GM21367 (cell line): ENCODE measurements around the gene MRO.
"Not testable (repeated sequence)": the region's sequence is repeated elsewhere in the genome, so short reads cannot be mapped to it uniquely, and the experiment has no call there.

ENCODE experiments used
- ATAC-seq: cut with Tn5 transposase; IDR thresholded peaks from one replicate; pipeline ENCODE4 v1.9.1; 2021; ENCODE audit not compliant: unreplicated experiment

Gene MRO

DNA sequence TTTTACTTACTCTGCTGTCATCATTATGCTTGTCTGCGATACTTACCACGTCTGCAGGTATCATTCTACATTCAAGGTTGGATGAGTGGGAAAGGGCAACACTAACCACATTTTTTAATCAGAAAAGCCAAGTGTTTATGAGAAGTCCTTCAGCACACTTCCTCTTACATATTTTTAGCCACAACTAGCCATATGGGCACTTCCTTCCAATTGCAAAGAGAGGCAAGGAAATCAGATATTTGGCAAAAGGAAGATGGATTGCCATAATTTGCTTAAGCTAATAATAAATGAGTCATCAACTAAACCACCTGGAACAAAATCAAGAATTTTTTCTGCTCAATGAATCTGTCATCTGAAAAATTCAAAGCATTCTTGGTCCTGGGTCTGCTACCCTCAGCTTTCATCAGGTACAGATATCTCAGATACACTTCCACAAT, 16.7 kb upstream of the MRO start:
- ATAC-seq = no peak

DNA sequence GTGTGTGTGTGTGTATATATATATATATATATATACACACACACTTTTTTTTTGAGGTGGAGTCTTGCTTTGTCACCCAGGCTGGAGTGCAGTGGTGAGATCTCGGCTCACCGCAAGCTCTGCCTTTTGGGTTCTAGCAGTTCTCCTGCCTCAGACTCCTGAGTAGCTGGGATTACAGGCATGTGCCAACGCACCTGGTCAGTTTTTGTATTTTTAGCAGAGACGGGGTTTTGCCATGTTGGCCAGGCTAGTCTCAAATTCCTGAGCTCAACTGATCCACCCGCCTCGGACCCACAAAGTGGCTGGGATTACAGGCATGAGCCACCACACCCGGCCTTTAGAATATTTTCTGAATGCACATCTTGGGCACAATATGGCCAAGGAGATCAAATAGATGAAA, 13.7 kb upstream of the MRO start:
- not testable (repeated sequence) for ATAC-seq

DNA sequence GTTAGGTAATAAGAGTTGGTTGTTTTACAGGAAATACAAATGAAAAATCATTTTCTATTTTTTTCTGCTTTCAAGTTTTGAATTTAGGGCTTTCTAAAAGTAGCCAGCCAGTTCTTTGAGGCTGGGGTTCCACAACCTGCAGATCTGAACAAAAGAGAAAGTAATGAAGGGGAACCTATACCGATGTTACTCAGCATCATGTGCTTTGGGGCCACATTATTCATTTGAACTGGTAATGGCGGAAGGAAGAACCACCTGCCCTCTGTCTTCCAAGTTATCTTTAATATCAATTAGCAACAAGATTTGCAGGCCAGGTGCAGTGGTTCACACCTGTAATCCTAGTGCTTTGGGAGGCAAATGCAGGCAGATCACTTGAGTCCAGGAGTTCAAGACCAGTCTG, 12.9 kb upstream of the MRO start:
- ATAC-seq = peak; percentile 69

DNA sequence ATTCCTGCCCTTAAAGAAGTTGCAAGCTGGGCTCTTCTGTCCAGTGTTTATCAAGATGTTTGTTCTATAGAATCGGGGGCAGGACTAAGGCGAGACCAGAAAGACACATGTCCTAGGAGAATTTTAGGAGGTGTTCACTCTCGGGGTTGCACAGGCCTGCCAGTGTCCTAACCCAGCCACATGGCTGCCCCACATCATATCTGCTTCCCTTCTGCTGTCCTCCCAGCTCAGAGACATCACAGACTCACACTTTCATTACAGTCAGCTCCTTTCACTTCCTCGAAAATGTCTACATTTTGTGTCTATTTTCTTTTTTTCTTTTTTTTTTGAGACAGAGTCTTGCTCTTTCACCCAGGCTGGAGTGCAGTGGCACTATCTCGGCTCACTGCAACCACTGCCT, 10.7 kb upstream of the MRO start:
- ATAC-seq = no peak

DNA sequence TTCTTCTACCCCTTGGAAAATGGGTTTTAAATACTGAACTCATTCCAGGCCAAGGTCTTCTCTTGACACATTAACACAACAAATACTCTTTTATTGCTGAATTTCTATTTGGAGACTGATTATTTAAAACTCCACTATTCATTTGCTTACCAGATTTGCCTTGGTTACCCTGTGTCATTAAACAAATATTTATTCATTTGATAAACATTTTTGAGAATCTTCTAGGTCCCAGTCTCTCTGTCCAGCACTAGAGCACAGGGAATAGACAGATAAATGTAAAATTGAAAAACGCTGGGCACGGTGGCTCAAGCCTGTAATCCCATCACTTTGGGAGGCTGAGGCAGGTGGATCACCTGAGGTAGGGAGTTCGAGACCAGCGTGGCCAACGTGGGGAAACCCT, 9.8 kb upstream of the MRO start:
- ATAC-seq = no peak

DNA sequence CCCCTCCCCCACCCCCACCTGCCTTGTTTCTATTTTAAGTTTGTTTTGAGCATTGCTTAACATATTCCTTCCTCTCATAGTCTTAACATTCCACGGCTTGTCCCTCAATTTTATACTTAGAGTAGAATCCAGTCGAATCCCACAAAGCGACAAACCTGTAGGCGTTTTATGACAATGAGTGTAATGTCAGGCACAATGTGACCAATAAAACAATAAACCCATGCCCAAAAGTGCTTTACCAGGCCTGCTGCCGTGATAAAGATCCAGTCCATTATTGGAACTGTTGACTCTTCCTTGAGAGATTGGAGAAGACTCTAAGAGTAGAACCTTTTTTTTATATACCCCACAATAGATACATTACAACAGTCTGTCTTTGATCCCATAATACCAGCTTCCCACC, 6.2 kb upstream of the MRO start:
- no peak for ATAC-seq

DNA sequence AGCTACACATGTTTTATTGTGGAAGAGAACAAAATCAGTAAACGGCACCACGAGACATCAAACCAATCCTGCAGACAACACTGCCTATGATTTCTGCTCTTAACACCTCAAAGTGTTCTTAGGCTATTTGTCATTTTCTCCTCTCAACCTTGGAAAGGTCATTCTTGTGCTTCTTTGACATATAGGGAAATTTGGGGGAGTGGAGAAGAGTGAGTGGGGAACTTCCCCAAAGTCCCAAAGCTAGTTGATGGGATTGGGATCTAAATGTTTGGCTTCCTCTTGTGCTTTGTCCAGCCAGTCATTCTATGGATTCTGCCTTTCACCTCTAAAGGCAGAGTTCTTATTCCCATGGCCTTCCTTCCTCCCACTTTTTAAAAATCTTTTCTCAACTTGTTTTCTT, 5.8 kb upstream of the MRO start:
- ATAC-seq = no peak

DNA sequence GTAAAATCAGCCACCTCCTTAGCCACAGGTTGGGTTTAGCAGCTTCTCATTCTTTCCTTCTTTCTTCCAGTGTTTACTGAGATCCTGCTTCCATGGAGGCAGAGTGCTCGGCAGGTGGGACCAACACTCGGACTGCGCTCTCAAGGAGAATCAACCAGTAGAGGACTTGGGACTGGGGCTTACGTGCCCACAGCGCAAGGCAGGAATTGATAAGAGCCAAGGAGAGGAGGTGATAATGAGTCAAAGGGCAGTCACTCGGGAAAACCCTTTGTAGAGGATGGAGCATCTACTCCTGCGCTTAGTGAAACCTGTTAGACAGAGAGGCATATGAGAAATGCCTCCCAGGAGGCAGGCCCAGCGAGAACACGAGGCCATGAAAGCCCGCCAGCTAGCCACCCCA, 2.9 kb upstream of the MRO start:
- no peak for ATAC-seq

DNA sequence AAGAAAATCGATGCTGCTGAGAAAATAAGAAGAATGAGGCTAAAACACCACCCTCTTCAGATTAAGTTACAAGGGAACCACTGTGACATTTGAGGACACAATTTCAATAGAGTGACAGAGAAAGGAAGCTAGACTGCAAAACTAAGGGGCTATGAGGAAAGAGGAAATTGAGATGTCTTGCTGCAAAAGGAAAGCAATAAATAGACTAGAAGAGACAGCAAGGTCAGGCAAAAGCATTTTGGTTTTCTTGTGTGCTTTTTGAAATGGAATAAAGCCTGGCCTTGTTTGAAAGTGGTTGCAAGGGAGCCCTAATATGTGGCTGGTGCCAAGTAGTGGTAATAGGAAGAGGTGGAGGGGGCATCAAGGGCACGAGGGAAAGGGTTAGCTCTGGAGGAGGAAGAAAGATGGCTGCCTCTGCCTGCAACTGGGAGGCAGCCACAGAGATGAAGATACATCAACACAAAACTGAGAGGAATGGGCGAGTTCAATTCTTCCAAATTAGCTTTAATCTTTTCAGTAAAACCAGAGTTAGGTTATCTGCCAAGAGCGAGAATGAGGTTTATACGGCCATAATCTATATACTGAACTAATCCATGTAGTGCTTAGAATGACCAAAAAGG, 1.2 kb upstream of the MRO start:
- no peak for ATAC-seq

DNA sequence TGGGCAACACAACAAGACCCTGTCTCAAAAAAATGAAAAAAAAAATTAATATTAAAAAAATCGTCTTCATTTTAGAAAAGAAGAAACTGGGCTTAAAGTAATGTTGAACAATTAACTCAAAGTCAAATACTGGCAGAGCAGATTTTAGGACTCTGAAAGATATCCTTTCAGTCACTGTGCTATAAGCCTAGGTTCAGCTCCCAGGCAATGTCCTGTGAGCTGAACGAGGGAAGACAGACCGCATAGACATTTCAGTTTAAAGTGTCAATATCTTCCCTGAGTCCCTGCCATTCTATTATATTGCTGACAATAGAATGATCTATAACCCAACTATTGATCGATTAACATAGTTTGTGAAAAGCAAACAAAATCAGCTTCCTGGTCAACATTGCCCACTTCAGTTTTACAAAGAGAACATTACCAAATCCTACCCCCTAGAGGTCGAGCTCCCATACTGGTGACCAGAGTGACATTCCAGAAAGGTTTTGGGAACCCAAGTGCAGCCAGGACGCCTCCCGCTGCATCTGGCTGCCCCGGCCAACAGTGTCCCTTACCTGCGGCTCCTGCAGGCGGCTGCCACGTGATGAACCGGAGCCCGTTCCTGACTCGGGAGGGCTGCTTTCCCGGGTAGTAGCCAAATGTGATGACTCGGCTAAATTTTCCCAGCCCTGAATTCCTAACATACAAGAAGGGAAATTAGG, 639 bp downstream of the MRO start:
- no peak for ATAC-seq

DNA sequence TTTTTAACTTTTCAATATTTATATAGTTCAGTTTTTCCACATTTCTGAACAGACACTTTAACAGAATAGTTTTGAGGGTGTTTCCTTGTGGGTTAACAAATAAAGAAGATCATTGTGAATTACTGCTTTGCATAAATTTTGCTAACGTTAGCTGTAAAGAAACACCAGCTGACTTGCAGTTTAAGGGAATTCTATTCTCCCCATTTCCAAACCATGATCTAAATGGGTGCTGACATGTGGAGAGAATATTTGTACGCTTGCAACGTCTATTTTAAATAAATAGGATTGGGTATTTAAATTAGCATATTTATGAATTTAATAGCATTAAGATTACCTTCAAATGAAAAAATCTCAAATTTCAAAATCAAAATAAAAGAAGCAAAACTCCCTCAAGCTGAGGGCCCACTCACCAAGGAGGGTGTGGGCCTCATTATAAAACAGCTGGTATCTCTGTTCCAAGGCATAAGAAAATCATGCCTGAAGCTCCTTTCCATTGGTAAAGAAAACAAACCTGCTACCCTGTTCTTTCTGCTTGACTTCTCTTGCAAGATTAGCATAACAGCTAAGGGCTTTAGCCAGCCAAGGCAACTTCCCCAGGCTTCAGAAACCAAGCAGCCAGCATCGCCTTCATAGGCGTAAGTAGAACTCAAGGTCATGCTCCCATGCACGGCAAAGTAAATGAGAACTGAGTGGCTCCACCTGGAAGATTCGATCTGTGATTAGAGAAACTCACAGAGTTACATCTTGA, 3.2 kb downstream of the MRO start:
- ATAC-seq = peak; percentile 43

DNA sequence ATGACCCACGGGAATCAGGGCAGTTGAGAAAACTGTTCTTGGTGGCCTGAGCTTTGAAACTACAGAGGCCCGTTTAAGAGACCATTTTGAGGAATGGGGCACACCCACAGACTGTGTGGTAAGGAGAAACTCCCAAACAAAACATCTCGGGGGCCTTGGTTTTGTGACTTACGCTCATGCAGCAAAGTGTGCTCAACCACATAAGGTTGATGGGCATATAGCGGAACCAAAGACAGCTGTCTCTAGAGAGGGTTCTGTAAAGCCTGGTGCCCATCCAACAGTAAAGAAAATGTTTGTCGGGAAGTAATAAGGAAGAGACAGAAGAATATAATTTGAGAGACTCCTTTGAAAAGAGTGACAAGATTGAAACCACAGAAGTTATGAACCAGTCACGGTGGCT, 5.4 kb downstream of the MRO start:
- ATAC-seq = no peak

DNA sequence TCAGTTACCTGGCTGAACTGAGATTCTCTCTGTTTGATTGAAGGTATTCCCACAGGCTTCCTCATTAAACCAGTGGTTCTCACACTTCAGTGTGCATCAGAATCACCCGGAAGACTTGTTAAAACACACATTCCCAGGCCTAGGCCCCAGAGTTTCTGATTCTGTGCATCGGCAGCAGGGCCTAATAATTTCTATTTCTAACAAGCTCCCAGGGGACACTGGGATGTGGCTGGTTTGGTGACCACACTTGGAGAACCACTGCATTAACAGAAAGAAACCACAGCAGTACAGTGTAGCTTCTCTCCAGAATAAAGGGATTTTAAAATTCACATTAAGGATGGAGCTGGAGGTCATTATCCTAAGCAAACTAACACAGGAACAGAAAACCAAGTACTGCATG, 6.5 kb downstream of the MRO start:
- no peak for ATAC-seq

DNA sequence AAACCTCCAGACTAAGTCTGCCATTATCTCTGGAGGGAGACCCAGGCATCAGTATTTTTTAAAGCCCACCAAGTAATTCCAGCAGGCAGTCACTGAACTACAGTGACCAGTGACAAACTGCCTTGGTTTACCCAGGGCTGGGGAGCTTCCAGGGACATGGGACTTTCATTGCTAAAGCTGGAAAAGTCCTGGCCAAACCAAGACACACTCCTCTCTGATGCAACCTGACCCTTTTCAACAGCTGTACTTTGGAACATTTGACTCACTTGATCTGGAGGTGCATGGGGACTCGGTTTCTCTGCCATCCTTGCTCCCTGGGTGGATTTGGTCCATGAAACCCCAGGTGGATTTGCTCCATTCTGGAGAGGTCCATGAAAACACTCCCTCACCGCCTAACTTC, 7.0 kb downstream of the MRO start:
- no peak for ATAC-seq

DNA sequence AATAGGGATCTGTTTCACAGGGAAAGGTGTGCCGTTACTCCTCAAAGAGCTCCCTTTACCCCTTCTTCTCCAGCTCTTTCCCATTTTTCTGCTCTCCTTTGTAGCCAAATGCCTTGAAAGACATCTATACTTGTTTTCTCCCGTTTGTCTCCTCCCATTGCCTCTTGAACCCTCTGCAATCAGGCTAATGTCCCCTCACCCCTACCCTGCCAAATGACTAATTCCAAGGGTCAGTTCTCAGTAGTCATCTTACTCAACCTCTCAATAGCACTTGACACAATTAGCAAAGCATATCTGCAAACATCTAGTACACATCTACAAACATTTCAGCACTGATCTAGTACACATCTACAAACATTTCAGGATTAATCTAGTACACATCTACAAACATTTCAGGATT, 12.6 kb downstream of the MRO start:
- ATAC-seq = no peak

DNA sequence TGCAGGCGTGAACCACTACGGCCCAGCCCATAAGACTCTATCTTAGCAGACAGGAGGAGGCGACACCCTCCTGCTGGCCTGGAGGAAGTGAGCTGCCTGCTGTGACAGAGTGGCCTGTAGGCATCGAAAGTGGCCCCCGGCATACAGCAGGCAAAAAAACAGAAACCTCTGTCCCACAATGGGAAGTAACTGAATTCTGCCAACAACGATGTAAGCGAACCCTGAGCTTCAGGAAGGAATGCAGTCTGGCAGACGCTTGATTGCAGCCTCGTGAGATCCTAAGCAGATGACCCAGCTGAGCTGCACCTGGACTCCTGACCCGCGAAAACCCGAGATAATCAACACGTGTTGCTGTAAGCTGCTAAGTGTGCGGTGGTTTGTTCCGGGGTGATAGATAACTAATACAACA, 13.6 kb downstream of the MRO start:
- peak; percentile 68 for ATAC-seq

DNA sequence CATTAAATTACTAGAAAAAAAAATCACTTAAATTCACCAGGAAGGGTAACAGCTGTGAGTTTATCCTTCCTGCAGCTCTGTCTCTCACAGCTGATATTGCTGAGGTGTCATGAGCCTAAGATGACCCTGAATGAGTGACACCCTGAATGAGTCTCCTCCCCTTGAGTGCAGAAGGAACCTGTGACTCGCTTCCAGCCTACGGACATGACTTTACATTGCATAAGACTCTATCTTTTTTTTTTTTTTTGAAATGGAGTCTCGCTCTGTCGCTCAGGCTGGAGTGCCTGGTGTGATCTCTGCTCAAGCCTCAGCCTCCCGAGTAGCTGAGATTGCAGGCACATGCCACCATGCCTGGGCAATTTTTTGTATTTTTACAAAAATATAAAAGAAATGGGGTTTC, 14.1 kb downstream of the MRO start:
- no peak for ATAC-seq

DNA sequence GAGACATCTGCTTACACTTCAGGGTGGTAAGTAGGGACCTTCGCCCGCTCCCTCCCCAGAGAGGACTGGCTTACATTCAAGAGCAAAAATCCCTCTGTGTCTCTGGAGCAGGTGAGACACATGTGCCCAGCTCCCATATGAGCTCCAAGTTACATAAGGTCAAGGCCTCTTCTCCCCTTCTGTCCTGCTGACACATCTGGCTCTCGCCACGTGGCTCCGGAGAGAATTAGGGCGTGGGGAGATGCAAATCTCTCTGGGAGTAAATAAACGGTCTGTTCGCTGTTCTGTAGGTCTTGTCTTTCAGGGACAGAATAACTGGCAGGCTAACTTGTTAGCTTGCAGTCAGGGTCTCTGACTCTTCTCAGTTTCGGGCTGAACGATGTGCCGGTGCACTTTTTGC, 16.2 kb downstream of the MRO start:
- no peak for ATAC-seq

DNA sequence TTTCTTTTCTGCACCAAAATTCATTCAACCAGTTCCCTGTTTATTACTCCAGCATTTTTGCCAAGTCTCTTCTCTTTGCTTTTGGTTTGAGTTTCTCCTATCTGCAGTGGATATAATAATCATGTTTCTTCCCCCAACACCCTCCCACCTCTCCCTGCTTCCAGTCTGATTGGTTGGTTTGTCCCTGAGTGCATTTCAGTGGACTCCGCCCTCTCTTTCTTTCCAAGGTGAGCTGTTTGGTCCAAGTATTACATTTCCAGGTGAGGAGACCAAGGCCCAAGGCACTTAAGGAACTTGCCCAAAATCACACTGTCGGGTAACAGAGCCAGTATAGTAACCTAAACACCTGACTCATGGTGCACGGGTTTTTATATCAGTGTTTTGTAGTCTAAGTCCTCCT, 17.7 kb downstream of the MRO start:
- no peak for ATAC-seq

DNA sequence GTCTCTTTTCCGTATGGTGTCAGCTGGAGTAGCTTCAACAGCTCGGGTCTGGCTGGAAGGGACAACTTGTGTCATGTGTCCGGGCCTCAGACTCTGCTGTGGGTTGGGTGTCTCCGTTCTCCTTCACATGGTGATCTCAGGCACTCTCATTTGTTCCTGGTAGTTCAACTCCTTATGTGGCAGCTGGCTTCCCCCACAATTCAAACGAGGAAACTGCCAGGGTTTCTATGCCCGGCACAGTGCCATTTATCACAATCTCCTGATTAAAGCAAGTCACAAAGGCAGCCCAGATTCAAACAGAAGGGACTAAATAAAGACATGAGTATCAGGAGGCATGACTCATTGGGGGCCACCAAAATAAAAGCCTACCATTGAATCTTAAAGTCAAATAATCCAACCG, 22.7 kb downstream of the MRO start:
- ATAC-seq = no peak

DNA sequence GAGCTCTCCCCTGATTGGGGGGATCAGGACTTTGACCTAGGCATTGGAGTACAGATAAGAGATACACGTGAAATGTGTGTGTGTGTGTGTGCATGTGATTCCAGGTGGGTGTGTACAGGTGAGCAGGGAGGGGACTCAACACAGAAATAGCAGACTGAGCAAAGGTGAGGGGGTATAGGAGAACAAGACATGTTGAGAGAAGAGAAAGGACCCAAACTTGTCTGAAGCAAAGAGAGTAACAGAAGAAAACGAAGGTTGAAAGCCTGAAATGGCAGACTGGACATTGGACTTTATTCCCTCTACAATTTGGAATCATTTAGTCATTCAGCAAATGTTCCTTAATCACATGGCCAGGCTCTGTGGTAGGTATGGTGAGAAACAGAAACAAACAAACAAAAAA, 23.3 kb downstream of the MRO start:
- no peak for ATAC-seq
